Gastroesophageal sphincter (tissue), 4 donors: ENCODE measurements around the gene GRM7. TPM values are rescaled to one million over a fixed set of nuclear protein-coding genes. Genes with fewer than 3 reads are reported as not detected.

Experiments used
- ATAC-seq: fragments of 150-250 bp; one replicate; pipeline ENCODE4 v1.9.1; 2016; ENCODE audit warnings: mild to moderate bottlenecking, moderate library complexity
- H3K27ac ChIP-seq, 4 donors: fragments of 200-600 bp; sonication (generic) in 3 of 4; 1 replicate in 3 of 4; 2 replicates in 1 of 4; pipeline ENCODE4 v1.5.1; 2016 to 2019
- H3K27me3 ChIP-seq: fragments of 200-600 bp; sonication (generic); one replicate; pipeline ENCODE4 v1.5.1; 2019
- H3K36me3 ChIP-seq, 2 donors: fragments of 200-600 bp; sonication (generic); one replicate each; pipeline ENCODE4 v1.5.1; 2019; ENCODE audit warnings: control low read depth in 1 of 2
- H3K4me1 ChIP-seq, 3 donors: fragments of 200-600 bp; sonication (generic); 1 replicate in 2 of 3; 2 replicates in 1 of 3; pipeline ENCODE4 v1.5.1; 2016 to 2019; ENCODE audit warnings: control low read depth in 2 of 3
- H3K4me3 ChIP-seq, 2 donors: fragments of 200-600 bp; sonication (generic); one replicate each; pipeline ENCODE4 v1.5.1; 2019; ENCODE audit warnings: mild to moderate bottlenecking in 1 of 2, moderate library complexity in 1 of 2
- H3K9me3 ChIP-seq, 3 donors: fragments of 200-600 bp; sonication (generic); one replicate each; pipeline ENCODE4 v1.5.1; 2017 to 2019; ENCODE audit warnings: control low read depth in 2 of 3
- EP300 ChIP-seq: sonication (generic); formaldehyde crosslinking; IDR thresholded peaks from one replicate; pipeline ENCODE4 v1.6.1; 2017; ENCODE audit warnings: antibody characterized with exemption, mild to moderate bottlenecking
- POLR2A ChIP-seq, 2 donors: fragments of 450-650 bp; IDR thresholded peaks; one replicate each; pipeline ENCODE4 v1.6.1; 2017; ENCODE audit warnings: antibody characterized with exemption in 2 of 2, mild to moderate bottlenecking in 2 of 2, moderate library complexity in 1 of 2
- POLR2AphosphoS5 ChIP-seq: sonication (generic); formaldehyde crosslinking; IDR thresholded peaks from one replicate; pipeline ENCODE4 v1.6.1; 2017; ENCODE audit warnings: antibody characterized with exemption
- WGBS, 2 donors: methylation state at CpG; one replicate each; pipeline ENCODE4 v1.1.5; 2018; ENCODE audit warnings: low coverage in 1 of 2; 5-methylcytosine and 5-hydroxymethylcytosine counted together
- total RNA-seq, 4 donors: library from RNA; depleted of rRNA; stranded (reverse); fragments of >200 nt; gene quantifications; one replicate each; pipeline ENCODE4 v1.1.0, GENCODE V29; 2016
- TF ChIP-seq, protein P1 (sequence below), 4 experiments: fragments of 200-600 bp in 2 of 4; fragments of 450-650 bp in 2 of 4; sonication (generic) in 1 of 4; IDR thresholded peaks; one replicate each; pipeline ENCODE4 v1.5.1; 2017 to 2019; ENCODE audit warnings: antibody characterized with exemption in 4 of 4, mild to moderate bottlenecking in 2 of 4, moderate library complexity in 2 of 4

GRM7 gene
- total RNA-seq, 4 donors from 2014 or later: 0.40 to 7.6 TPM; not detected in 2

DNA sequence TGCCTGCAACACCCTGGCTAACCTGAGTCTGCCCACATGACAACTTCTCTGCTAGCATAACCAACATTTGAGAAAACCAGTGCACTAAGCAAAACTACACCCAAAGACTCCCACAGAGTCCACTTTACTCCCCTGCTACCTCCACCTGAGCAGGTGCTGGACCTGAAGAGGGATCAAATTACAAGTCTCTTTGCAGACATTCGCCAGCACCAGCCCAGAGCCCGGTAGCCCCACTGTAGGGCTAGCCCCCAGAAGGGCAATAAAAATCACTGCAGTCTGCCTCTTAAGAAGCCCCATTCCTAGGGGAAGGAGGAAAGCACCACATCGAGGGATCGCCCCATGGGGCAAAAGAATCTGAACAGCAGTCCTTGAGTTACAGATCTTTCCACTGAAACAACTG, 472.2 kb downstream of the GRM7 start:
- H3K27ac ChIP-seq: no peak overlapping the region
- H3K36me3 ChIP-seq: no peaks in the 10 kb centered on the region
- H3K27me3 ChIP-seq: no peaks in the 10 kb centered on the region
- no peaks in the 10 kb centered on the region for H3K4me1 ChIP-seq
- ATAC-seq: no peak
- WGBS, 2 donors: 100% methylated on average over 2 of the region's 4 CpGs; no CpG with 5 or more reads in 1 of the 2 donors
- no peak overlapping the region for H3K4me3 ChIP-seq
- no peaks in the 10 kb centered on the region for H3K9me3 ChIP-seq
- TF ChIP-seq EP300: no peak
- no peak for TF ChIP-seq POLR2AphosphoS5
- TF ChIP-seq, protein P1, sequence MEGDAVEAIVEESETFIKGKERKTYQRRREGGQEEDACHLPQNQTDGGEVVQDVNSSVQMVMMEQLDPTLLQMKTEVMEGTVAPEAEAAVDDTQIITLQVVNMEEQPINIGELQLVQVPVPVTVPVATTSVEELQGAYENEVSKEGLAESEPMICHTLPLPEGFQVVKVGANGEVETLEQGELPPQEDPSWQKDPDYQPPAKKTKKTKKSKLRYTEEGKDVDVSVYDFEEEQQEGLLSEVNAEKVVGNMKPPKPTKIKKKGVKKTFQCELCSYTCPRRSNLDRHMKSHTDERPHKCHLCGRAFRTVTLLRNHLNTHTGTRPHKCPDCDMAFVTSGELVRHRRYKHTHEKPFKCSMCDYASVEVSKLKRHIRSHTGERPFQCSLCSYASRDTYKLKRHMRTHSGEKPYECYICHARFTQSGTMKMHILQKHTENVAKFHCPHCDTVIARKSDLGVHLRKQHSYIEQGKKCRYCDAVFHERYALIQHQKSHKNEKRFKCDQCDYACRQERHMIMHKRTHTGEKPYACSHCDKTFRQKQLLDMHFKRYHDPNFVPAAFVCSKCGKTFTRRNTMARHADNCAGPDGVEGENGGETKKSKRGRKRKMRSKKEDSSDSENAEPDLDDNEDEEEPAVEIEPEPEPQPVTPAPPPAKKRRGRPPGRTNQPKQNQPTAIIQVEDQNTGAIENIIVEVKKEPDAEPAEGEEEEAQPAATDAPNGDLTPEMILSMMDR (IDR thresholded peaks at IDR 0.05): no peak
- no peak for TF ChIP-seq POLR2A (IDR thresholded peaks at IDR 0.05)

DNA sequence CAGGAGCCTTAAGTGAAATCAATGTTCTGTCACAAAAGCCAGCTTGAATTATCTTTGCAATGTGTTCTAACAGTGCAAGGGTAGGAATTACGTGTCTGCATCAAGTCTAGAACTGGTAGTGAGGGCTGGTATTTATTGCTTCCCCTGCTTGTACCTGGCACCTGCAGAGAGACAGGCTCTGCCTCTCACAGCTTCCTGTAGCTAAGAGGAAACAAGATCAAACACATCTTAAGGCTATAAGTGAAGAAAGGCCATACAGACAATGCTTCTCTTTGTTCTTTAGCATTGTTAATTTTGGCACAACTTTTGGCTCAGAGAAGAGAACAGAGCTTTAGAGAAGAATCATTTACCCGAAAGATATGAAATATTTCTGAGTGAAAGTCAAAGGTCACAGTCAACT, 479.9 kb downstream of the GRM7 start:
- Histone ChIP-seq H3K27me3 (no peaks in the 10 kb centered on the region), H3K9me3 (no peaks in the 10 kb centered on the region), H3K4me3 (no peak overlapping the region), H3K27ac (no peak overlapping the region), H3K4me1 (no peaks in the 10 kb centered on the region), H3K36me3 (no peaks in the 10 kb centered on the region)
- TF ChIP-seq EP300 (no peak), POLR2A (IDR thresholded peaks at IDR 0.05) (no peak)
- WGBS, 2 donors: 51 to 75% methylated on average over 2 of the region's 2 CpGs
- no peak for ATAC-seq

DNA sequence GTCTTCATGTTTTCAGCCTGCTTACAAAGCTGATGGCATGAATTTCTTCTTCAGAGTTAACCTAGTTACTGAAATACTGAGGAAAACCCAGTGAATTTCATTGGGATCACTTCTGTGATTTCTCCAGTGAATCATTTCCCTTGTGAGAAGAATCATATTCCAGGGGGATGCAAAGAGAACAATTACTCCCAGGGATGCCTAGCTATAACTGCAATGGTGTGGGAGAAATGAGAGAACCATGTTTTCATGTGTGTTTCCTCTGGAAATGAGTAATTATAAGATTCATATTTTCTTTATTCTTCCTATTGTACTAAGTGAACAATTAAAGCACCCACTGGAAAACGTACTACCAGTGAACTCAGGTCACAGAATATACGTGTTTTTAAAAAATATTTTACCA, 485.4 kb downstream of the GRM7 start:
- TF ChIP-seq EP300: no peak
- no peak for TF ChIP-seq POLR2A (IDR thresholded peaks at IDR 0.05)
- no peak for TF ChIP-seq POLR2AphosphoS5
- Histone ChIP-seq H3K36me3 (no peaks in the 10 kb centered on the region), H3K27ac (no peak overlapping the region), H3K27me3 (no peaks in the 10 kb centered on the region), H3K4me1 (no peaks in the 10 kb centered on the region), H3K9me3 (no peaks in the 10 kb centered on the region), H3K4me3 (no peak overlapping the region)
- ATAC-seq: no peak
- 72 to 83% methylated on average over 2 of the region's 2 CpGs for WGBS, 2 donors

DNA sequence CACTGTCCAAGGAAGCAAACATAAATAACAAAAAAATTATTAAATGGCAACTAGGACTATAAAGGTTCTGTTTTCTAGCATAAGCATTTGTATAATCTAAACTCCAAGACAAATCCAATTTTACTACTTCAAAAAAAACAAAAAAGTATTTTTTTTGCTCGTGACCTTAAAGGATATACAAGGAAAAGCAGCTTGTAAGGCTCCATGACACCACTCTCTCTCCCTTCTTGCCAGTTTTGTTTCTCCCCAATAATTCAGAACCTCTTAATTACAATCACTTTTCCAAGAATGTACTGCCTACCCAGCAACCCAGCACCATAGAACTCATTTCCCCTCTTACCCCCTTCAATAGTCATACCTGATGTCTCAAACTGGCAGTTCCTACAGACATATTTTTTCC, 496.2 kb downstream of the GRM7 start:
- Histone ChIP-seq H3K36me3 (no peaks in the 10 kb centered on the region), H3K4me1 (no peaks in the 10 kb centered on the region), H3K27ac (no peak overlapping the region), H3K4me3 (no peak overlapping the region), H3K27me3 (no peaks in the 10 kb centered on the region), H3K9me3 (no peaks in the 10 kb centered on the region)
- ATAC-seq: no peak
- WGBS, 2 donors: 83 to 89% methylated on average over 1 of the region's 1 CpG
- TF ChIP-seq, protein P1 (IDR thresholded peaks at IDR 0.05): no peak
- TF ChIP-seq POLR2A (IDR thresholded peaks at IDR 0.05): no peak
- no peak for TF ChIP-seq POLR2AphosphoS5
- no peak for TF ChIP-seq EP300

DNA sequence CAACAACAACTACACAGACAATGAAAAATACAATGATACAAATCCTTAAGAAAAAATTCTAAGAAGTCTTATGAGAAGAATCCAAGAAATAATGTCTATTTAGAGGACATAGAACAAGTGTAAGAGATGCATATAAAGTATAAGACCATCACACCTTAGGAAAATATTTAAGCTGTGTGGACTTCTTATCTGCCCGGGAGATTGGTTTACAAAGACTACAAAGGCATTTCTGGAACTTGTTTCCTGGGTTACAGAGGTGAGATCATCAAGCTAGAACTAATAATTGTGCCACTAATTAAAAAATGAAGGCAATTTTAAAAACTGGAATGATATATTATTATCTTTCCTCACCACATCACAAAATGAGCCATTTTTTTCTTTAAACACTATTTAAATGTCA, 507.1 kb downstream of the GRM7 start:
- TF ChIP-seq, protein P1 (IDR thresholded peaks at IDR 0.05): no peak
- no peak for TF ChIP-seq EP300
- TF ChIP-seq POLR2AphosphoS5: no peak
- no peak for TF ChIP-seq POLR2A (IDR thresholded peaks at IDR 0.05)
- H3K4me3 ChIP-seq: no peak overlapping the region
- 67 to 80% methylated on average over 1 of the region's 1 CpG for WGBS, 2 donors
- no peaks in the 10 kb centered on the region for H3K4me1 ChIP-seq
- no peaks in the 10 kb centered on the region for H3K36me3 ChIP-seq
- no peak overlapping the region for H3K27ac ChIP-seq
- H3K27me3 ChIP-seq: no peaks in the 10 kb centered on the region
- no peak for ATAC-seq
- no peaks in the 10 kb centered on the region for H3K9me3 ChIP-seq

DNA sequence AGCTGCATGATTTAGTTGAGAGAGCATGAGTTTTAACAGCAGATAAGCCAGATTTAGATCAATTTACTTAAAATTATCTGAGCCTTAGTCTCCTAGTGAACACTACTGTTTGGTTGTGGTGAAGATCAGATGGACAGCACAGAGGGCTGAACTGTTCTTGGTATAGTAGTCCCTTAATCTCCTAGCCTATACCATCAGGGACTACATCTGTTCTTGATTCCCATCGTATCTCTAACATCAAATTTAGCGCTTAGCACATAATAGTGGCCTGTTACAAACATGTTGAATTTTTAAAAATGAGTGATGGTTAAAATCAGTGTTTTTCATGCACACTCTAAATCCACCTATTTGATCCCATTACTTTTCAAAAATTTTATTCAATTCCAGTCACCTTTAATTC, 507.7 kb downstream of the GRM7 start:
- Histone ChIP-seq H3K36me3 (no peaks in the 10 kb centered on the region), H3K27ac (no peak overlapping the region), H3K9me3 (no peaks in the 10 kb centered on the region), H3K27me3 (no peaks in the 10 kb centered on the region), H3K4me1 (no peaks in the 10 kb centered on the region), H3K4me3 (no peak overlapping the region)
- no peak for ATAC-seq
- WGBS, 2 donors: 96 to 100% methylated on average over 2 of the region's 2 CpGs
- TF ChIP-seq EP300: no peak
- no peak for TF ChIP-seq POLR2AphosphoS5
- TF ChIP-seq, protein P1 (IDR thresholded peaks at IDR 0.05): no peak
- no peak for TF ChIP-seq POLR2A (IDR thresholded peaks at IDR 0.05)
